Measurements from ENCODE around the gene PHYKPL.
A peak's percentile ranks its signal among the peaks of the same experiment; 100 is the strongest.

Gene PHYKPL

DNA sequence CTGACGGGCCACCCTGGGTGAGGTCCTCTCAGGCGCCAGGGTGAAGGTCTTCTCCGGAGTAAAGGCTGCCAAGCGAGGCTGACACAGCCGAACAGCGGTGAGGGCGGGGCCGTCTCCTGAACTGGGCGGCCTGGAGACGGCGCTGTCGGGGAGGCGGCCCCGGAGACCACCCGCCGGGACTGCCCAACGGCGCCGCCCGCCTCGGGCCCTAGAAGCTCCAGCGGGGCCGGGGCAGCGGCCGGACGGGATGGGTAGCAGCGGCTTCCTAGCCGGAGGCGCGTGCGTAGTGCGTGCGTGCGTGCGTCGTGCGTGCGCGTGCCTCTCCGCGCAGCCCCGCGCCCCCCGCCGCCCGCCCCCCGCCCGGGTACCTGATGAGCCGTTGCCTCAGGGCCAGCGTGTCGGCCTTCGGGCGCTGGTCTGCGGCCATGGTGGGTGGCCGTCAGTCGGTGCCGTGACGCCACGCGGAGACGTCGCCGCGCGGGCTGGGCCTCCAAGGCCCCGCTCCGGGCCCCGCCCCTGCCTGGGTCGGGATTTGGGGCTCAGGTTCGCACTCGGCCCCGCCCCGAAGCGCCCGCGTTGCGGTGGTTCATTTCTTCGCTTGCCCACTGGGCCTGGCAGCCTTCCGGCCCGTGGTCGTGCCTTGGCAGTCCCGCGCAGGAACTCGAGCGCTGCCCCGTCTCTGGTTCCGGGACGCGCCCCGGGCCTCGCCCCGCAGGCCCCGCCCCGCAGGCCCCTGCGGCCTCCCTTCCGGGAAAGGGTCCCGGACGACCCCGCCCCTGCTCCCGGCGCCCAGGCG, at the start of gene PHYKPL:
PHYKPL (minus strand) TSS at position 679 of the 796 bp plus-strand sequence; CDS start at position 427, 252 bp downstream.
- peak in 48 of 51 donors; percentile 35 to 86 (median 64) for DNase-seq

DNA sequence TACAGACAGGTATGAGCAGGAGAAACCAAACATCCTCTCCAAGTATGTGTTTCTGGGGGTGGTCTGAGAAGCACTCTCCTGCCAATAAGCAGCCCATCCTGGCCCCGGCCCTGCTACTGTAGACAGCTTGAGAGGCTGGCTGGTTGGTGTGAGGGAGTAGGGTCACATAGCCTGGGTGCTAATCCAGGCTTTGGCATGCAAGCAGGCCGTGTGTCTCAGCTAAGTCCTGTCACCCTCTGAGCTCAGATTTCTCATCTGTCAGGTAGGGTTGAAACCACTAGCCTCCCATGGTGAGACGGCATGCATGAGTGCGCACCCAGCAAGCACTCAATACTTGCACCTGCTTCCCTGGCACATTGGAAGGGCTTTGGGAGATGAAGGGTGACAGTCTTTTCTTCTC, 49.8 kb upstream of the PHYKPL start:
- no peak for DNase-seq

DNA sequence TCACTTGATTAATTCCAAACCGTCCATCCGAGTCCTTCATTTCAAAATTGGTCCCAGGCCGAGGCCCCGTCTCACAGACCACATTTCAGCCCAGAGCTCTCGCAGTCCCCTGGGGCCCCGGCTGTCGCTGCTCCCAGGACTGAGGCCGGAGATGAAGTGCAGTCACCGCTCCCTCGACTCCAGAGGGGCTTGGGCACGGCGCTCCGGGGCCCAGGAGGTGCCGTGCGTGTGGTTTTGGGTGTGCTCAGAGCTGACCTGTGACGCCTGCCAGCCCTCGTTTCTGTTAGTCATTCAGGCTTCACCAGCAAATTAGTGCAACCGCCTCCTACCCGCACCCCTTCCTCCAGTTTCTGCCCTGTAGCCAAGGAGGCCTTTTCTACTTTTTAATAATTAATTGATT, 48.7 kb upstream of the PHYKPL start:
- DNase-seq: no peak

DNA sequence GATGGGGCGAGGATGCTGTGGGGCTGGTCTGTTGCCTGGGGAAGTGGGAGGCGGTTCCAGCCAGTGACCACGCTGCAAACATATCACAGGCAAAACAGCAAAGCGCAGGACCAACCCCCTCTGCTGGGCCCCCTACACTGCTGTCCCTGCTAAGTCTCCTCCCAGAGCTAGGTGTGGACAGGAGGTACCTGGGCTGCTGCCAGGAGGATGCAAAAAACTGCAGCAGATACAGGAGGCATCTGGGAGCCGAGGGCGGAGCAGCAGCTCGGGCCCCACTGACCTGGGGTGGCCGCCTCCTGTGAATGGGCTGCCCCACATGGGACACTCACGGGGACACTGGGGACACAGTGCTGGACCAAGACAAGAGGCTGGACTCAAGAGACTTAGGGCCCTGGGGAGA, 48.0 kb upstream of the PHYKPL start:
- no peak for DNase-seq

DNA sequence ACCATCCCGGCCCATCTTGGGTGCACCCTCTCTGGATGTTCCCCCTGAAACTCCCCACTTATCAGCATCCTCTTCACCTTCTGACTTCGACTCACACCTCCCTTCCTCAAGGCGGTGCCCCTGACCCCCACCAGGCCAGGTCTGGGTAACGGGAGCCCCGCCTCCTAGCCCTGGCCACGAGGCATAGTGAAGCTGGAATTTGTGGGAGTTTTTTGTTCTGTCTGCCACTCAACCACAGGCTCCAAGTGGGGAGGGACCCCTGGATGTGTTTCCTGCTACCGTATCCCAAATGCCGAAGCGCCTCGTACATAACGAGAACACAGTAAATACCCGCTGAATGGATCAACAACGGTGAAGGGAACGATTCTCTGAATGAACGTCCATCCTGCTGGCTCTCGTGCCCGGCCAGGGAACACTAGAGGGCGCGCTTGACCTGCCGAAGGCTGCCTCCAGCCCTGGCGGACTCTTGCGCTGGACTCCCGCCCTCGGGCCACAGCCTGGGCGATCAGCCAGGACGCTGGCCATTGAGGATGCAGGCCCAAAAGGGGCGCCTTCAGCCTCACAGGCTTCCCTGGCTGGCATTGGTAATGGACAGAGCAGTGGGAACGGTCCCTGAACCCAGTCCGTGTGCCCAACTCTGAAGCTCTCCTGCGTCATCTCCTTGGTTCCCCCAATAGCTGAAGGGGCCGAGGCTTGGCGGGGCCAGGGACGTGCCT, 47.3 kb upstream of the PHYKPL start:
- peak; percentile 21 to 97 (median 84) for DNase-seq

DNA sequence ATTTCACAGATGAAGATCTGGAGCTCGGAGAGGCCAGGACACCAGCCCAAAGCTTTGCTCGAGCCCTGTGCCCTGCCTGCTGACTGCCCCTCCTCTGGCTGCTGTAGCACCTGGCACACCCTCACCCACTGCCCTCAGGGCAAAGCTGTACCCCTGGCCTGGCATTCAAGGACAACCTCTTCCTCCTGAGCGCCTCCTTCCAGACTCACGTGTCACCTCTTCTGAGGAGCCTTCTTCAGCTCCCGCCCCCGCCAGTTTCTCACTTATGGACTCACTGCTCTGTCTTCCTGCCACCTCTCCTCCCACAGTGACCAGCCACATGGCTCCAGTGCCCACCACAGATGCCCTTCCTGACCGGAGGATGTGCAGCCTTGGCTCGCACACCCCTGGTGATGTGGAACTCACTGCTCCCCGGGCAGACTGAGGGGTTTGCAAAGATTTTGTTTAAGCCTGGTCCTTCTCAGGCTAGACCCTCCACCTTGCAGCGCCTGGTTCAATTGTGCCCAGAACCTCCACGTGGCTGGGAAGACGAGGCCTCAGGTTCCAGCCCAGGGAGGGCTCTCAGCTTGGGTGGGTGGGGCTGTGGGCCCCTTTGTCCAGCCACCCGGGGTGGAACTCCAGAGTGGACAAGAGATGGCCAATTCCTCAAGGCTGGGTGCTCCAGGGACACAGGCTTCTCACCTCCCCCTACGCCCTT, 46.6 kb upstream of the PHYKPL start:
- DNase-seq: no peak

DNA sequence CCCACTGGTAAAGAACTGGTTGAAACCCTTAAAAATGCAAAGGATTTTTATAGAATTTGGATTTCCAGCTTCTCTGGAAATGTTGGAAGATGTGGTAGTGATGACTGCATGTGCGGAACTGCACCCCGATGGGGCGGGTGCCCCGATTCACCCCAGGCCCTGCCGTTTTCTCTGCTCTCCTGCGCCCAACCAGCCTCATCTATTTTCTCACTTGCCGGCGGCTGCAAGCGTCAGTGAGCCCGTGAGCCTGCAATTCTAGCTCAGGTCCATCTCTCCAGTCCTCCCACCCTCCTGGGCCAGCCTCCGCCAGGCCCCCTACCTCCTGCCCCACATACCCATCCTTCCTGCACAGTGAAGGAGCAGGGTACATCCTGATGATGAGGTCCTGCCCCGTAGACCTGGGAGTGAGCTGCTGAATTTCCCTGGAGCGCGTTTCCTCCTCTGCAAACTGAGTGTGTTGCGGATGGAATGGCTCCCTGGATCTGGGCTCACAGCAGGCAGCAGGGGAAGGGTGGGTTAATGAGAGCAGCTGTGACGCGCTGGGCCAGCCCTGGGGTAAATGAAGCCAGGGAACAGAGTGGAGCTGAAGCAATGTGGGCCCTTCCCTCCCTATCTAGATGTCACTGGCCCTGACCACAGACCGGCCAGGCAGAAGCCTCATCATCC, 45.9 kb upstream of the PHYKPL start:
- DNase-seq: no peak

DNA sequence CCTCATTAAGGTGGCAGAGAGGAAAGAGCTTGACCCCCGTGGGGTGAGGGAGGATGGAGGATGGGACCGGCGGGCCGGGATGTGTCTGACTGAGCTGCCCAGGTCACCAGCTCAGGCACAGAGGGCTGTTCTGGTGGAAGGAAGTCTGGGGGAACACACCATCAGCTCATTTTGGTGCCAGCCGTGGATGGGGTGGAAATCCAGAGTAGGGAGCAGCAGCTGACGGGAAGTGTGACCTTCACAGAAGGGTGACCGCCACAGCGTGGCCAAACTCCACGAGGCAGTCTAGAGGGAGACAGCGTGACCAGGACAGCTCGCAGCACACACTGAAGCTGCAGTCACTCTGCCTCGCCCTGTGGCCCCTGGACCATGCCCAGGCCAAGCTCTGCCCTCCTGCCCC, 45.3 kb upstream of the PHYKPL start:
- DNase-seq: no peak

DNA sequence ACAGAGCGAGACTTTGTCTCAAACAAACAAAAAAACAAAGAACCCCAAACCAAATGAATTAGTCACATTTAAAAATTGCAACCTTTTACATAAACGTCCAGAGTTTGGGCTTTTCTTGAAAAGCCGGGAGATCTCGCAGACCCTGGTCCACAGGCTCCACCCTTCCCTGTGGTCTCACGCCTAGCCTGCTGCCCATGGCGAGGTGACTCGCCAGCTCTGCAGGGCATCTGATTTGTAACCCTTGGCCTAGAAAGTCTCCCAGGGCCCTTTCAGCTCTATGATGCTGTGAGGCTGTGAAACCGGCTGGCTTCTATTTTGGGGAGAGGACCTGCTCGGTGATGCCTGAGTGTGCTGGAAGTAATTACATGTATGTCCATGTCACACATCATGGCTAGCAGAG, 44.7 kb upstream of the PHYKPL start:
- DNase-seq: no peak

DNA sequence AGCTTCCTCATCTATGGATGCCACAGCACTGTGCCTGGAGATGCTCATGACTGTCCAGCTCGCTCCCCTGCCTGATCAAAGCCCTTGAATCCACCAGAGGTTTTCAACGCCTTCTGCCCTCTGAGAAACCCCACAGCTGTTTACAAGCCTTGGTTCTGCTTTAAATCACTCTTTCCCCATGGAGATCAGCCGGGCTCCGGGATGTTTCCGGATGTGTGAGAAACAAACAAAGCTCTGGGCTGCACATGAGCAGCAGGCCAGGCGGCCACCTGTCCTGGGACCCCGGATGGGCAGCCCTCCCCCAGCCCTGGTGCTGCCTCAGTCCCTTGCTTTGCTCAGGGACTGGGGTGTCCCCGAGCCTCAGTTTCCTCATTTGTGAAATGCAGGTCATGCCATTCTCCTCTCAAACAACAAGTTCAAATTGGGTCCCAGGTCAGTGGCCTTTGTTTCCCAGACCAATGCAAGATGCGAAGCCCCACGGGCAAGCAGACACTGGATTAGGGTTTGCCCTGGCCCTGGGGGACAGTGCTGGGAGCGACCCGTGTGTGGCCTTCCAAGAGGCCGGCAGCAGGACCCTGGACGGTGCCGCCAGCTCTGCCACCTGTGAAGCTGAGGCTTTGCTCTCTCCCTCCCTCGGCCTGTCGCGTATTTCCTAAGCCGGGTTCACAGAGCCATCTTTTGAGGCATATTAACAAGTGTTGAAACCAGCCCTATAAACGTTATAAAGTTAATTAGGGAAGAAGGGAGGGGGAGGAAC, 42.4 kb upstream of the PHYKPL start:
- DNase-seq: no peak

DNA sequence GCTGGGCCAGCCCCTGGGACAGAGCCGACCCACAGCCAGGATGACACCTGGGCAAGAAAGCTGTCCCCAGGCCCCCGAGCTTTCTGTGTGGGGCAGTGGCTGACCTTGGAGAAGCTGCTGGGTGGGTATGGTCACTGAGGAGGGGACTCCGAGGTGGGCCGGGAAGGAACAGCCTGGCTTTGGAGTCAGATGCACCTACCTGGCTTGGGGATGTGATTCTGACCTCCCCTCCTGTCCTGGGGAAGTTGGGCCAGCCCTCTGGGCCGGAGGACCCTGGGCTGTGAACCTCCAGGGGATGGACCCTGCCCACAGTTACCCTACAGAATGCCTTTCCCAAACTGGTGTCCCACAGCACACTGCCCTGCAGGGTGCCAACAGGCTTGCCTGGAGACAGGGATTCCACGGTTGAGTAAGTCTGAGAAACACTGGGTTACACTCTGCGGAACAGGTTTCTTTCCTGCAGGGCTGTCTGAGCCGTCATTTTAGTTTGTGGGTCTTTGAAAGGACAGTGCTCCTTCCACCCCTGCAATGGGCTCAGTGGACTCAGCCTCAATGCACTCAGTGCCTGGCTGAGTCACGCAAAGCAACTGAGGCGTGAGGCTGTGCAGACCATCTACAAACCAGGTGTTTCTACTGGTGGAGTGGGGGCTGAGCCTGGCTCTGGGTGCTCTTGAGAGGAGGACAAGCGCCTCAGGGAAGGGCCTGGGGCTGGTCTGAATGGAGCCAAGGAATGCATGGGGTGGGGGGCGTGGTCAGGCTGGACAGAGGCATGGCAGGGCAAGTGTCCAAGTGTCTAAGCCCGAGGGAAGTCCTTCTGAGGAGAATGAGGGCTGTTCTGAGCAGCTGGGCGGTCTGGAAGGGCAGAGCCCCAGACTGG, 41.3 kb upstream of the PHYKPL start:
- no peak for DNase-seq

DNA sequence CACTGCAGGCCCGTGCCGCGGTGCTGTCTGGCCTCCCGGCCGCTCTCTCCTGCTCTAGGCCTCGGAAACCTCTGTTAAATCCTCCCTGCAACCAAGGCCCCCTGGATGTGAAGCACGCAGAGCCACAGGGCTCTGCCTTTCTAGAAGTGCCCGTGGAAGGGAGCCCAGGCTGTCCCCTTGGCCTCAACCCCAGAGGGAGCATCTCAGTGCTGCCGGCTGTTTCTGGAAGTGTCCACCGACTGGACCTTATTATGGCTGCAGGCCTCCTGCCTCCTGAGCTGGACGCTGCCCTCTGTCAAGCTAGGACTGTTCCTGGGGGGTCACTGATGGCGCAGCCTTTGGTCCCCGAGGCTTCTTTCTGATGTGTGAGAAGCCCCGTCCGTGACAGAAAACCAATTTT, 40.4 kb upstream of the PHYKPL start:
- DNase-seq: no peak

DNA sequence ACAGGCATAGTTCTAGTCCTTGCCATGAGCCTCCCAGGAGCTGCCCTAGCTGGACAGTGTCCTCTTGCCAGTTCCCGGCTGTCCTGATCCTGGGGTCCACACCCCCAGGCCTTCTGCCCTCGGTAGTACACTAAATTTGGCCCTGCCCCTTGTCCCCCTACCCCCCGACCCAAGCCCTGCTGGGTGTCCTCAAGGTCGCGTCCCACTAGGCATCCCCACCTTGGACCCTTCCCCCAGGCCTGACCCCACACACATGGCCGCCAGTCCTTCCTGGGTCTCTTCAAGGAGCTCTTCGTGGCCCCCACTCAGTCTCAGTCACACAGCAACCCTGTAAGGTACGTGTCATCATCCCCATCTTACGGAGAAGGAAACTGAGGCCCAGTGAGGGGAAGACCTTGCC, 40.0 kb upstream of the PHYKPL start:
- DNase-seq: no peak

DNA sequence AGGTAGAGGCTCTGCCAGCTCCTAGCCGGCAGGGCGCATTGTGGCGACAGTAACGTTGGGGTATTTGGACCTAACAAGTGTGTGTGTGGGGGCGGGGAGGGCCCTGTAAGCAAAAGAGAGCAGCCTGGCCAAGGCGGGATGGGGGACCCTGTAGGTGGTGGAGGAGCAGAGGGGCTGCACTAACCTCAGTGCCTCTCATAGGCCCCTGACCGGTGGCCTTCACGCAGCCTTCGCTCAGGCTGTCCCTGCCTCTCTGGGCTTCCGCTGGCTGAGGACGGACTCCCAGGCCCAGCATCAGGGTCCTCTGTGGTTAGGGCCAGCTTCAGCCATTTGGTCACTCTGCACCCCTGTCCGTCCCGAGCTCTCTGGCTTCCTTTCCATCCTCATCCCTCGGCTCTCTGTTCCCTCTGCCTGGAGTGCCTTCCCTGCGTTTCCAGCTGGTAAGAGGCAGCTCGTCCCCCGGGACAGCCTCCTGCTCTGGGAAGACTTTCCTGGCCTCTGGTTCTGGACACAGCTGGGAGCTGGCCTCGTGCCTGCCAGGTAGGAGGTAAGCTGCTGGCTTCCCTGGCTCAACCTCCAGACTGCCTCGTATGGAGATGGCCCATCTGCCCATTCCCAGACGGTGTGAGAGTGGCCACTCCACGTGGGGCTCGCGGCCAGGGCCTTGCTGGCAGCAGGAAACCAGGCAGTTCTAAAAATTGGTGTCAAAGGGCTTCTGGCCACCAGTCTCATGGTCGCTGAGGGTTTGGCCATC, 39.3 kb upstream of the PHYKPL start:
- no peak for DNase-seq

DNA sequence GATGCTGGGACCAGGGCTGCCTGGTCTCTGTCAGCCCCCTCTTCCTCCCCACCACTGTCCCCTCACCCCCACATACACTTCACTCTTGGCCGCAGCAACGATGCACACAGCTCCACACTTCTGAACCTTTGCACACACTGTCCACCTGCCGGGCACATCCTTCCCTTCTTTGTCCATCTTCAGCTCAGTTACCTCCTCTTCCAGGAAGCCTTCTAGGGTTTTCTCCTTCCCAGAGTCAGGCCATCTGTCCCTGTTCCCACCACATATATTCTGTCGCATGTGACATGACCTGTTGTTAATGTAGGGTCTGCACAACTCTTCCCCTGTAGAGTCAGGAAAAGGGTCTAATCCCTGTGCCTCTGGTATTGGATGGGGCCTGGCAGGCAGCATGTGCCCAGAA, 38.6 kb upstream of the PHYKPL start:
- no peak for DNase-seq

DNA sequence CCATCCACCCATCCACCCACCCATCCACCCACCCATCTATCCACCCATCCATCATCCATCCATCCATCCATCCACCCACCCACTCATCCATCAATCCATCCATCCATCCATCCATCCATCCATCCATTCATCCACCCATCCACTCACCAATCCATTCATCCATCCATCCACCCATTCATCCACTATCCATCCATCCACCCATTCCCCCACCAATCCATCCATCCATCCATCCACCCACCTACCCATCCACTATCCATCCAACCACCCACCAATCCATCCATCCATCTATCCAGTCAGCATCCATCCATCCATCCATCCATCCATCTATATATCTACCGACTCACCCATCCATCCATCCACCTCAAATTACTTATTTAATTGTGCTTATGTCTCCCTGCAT, 36.9 kb upstream of the PHYKPL start:
- no peak for DNase-seq

DNA sequence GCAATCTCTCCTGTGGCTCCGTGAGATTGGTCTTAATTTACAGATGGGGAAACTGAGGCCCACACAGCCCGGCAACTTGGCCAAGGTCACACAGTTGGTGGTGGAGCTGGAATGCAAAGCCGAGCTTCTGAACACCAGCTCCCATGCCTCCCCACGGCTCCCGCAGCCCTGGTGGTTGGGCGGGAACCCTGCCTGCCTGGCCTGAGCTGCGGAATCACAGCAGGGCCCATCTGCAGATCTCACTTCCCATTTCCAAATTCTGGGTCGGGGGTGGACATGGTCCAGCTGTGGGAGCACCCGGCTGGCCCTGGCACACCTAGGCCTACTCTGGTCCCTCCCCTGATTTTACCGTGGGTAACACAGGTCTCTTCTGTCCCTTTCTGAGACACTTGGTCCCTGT, 35.3 kb upstream of the PHYKPL start:
- DNase-seq: no peak

DNA sequence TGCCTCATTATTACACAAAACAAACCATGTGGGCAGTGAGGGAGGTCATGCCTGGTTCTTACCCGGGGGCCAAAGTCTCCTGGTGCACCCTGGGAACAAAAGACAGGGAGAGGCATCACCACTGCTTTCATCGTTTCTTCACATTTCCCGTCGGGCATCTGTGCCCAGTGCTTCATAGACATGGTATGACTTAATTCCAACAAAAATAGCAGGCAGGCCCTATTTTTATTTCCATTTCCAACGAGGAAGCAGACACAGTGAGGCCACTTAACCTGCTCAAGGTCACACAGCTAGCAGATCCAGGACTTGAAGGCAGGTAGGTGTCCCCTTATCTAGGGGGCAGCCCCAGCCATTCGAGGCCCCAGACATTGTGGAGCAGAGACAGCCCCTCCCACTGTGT, 34.6 kb upstream of the PHYKPL start:
- DNase-seq: no peak

DNA sequence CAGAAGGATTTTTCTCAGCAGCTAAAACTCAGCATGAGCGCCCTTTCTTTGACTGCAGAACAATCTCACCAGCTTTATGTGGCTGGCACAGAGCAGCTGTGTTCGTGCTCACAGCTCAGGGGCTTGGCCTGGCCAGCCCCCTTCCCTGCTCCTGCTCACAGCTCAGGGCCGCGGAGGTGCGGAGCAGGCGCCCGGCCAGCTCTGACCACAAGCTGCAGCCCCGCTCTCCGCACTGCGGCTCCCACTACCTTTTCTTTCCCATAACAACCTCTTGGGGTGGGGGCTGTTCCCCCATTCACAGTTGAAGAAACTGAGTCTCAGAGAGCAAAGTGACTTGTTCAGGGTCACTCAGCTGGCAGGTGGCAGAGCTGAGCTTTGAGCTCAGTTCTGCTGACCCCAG, 34.0 kb upstream of the PHYKPL start:
- no peak for DNase-seq
